NOMO-1 (cell line): Measurements from ENCODE around the gene FNDC3B.

Experiments used
- DNase-seq, 2 experiments: peaks; one replicate each; lab custom pipeline; 2025; ENCODE audit not compliant: unreplicated experiment in 2 of 2; lab: John Stamatoyannopoulos, UW

Gene FNDC3B

DNA sequence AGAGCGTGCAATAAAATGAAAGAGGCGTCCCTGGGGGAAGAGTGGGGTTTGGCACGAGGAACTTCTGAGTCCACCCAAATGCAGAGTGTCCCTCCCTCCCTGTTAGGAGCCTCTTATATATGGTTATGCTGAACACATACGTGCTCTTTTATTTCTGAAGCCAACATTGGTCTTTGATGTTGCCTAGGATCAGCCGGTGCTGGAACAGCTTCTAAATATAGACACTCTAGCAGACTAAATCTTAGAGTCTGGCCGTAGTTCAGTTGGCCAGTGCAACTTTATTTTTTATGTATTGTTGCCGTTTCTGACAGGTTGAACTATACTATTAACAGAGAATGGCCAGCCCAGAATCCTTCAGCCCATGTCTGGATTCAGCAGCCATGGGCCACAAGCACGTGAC lies 280.2 kb downstream of the FNDC3B start:
- no peak for DNase-seq

GRCh38 chr3:172320468-172320867 lies 281.1 kb downstream of the FNDC3B start:
- no peak for DNase-seq

DNA sequence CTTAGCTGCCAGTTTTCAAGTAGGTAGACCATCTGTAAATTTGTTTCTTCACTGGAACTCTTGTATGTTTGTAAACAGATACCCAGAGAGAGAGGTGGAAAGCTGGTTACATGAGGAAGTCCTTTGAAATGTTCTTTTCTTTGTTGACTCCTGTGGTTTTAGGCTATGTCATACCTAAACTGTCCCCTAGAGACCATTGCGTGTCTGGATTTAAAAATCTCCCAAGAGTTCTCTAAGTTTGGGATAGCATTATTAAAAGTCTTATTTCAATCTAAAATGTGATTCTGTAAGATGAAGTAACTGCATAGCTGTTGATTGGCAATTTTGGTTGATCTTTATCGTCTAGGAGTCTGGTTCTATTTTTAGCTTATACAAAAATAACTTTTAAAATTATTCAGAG lies 281.7 kb downstream of the FNDC3B start:
- no peak for DNase-seq

GRCh38 chr3:172323894-172324610 lies 284.7 kb downstream of the FNDC3B start:
- no peak for DNase-seq

DNA sequence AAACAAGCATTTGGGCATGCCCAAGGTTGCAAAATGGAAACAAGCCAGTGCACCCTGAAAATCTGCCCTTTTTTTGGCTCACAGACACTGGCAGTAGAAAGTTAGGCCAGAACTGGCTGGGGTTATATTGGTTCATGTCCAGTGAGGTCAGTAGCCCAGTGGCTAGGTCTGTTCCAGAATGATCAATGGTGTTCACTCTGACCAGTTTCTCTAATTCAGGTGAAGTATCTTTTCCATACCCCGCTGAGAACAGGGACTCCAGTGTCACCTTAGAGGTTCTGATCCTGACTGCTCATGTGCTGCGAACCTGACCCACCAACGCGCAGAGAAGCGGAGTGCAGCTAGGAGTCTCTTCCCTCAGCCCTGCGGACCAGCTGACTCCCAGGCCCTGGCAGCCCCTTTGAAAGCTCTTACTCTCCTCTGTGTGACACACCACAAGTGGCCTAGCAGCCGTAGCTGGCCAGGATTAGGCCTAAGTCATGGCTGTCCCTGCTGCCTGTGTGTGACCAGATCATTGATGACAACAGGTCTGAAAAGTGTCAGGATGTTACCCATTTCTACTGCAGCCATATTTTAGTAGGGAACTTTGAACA lies 285.3 kb downstream of the FNDC3B start:
- no peak for DNase-seq

- DNase-seq, result no peak
Observed at GRCh38 chr3:172325461-172325860, 286.1 kb downstream of the FNDC3B start.

DNA sequence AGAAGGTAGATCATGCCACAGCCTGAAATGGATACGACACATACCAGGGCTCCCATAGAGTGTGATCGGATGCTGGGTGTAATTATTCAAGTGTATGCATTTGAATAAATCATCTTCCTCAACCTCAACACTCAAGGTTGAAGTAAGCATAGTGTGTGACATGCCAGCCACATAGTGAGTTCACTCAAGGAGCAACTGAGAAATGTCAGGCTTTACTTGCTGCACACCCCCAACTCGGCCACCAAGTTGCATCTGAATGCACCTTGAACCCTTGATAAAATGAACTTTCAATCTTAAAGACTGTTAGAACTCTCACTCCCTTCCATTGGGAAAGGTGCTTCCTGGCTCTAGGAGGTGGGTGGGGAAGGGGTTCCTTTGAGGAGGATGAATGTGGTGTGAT lies 287.6 kb downstream of the FNDC3B start:
- DNase-seq, result no peak

- no peak for DNase-seq
Observed at GRCh38 chr3:172328282-172328681, 288.9 kb downstream of the FNDC3B start.

- no peak for DNase-seq
Observed at GRCh38 chr3:172329070-172329469, 289.7 kb downstream of the FNDC3B start.

DNA sequence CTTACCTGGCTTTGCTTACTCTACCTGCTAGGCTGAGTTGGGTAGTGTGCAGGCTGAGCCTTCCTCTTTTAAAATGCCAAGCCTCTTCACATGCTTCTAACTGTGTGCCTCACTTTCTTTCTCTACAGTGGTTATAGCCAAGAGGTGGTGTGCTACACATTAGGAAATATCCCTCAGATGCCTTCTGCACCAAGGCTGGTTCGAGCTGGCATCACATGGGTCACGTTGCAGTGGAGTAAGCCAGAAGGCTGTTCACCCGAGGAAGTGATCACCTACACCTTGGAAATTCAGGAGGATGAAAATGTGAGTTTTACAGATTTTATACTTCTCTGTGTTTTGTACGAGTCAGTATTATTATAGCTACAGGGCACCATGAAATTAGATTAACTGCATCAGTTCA lies 291.0 kb downstream of the FNDC3B start:
- DNase-seq, result no peak

DNA sequence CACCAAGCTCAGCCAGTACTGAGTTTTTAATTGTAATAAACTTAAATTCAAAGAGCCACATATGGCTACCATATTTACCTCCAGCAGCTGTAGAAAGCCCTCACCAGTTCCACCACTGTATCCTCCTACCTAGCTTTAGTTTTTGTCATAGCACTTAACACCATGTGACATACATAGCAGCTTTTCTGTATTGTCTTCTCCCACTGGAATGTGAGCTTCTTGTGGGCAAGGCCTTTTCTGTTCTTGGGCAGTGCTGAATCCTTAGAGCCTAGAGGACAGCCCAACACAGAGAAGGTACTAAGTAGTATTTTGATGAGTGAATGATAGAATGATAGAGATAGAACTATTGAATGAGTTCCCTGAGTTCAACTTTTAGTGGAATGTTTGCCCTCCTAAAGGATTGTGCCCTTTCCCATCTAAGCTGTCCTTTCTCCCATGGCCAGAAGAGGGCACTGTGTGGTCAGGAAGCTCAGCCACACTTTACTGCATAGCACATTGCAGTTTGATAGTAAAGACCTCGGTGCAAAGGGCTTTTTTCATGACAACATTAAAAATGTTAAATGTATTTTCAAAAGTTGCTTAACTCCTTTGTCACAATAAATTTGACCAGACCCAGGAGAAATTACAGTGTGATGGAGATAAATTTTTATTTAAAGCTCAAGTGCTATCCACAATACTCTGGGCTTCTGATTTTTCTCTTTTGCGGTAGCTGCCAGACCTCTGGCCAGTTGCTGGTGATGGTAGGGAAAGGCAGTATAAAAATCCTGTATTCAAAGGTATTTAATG lies 293.1 kb downstream of the FNDC3B start:
- peak; percentile 39 to 54 for DNase-seq

DNA sequence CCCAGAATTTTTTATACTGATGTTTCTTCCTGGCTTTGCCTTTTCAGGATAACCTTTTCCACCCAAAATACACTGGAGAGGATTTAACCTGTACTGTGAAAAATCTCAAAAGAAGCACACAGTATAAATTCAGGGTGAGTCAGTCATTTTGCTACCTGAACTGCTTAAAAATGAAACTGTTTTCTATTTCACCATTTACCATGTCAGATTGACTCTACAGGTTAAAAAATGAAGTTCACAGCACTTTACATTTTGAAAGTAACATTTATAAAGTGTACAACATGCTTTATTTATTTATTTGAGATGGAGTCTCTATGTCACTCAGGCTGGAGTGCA lies 293.6 kb downstream of the FNDC3B start:
- DNase-seq, result no peak

DNA sequence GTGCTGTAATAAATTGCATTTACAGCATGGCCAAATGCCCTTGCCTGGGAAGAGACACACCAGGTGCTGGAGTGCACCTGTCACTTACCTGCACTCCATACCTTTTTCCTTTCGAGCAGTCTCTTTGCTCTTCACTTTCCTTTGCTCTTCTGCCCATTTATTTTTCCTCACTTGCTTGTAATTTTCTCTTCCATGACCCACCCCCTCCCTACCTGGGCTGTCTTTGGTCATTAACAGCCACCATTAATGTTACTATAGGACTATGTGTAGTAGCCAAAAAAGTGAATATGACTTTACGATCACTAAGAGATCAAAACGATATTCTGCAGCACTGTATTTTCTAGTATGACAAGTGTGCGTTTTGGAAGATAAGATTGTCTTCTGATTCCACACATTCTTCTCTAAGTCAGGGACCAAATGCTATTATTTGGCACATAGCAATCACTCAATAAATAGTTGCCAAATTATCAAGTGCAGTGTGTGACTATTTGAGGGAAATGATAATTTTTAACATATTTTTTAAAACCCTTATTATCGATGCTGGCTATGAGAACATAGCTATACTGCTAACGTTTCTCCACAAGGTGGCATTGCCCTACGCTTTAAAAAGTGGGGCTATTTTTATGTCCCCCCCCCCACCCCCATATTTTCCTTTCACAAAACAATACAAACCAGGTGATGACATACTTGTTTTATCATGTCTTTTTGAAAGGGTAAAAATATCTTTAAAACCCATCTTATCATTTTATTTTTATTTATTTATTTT lies 294.5 kb downstream of the FNDC3B start:
- DNase-seq, result no peak

GRCh38 chr3:172334671-172335207 lies 295.4 kb downstream of the FNDC3B start:
- DNase-seq, result no peak

GRCh38 chr3:172339892-172340291 lies 300.5 kb downstream of the FNDC3B start:
- no peak for DNase-seq

GRCh38 chr3:172340583-172340982 lies 301.2 kb downstream of the FNDC3B start:
- DNase-seq, result no peak

- peak; percentile 8 to 73 for DNase-seq
Observed at GRCh38 chr3:172341482-172342059, 302.2 kb downstream of the FNDC3B start.

GRCh38 chr3:172342097-172342659 lies 302.8 kb downstream of the FNDC3B start:
- no peak for DNase-seq

GRCh38 chr3:172343117-172343516 lies 303.7 kb downstream of the FNDC3B start:
- no peak for DNase-seq

GRCh38 chr3:172343979-172344378 lies 304.6 kb downstream of the FNDC3B start:
- no peak for DNase-seq
